Activated B cell treated with CpG ODN at 0.5 μM for 24 hours (primary cell): ENCODE measurements around the gene FBN2. TPM values are rescaled to one million over a fixed set of nuclear protein-coding genes. Genes with fewer than 3 reads are reported as not detected.

Source experiments
- ATAC-seq: fragments of 200-7000 bp; cut with Tn5 transposase; one replicate; pipeline ENCODE4 v1.10.0; 2021; ENCODE audit warnings: low read depth, mild to moderate bottlenecking, moderate library complexity
- CTCF ChIA-PET: fragments of 350-600 bp; sonication (Branson Sonifier 250); formaldehyde crosslinking; loops from one replicate; lab custom pipeline; 2021; ENCODE audit warnings: antibody characterized with exemption; lab: Charles Lee
- POLR2A ChIA-PET: fragments of 350-600 bp; sonication (Branson Sonifier 250); formaldehyde crosslinking; loops from one replicate; lab custom pipeline; 2021; ENCODE audit warnings: antibody characterized with exemption; lab: Charles Lee
- DNase-seq: peaks from one replicate; pipeline ENCODE4 v3.0.0; 2022
- H3K27ac Mint-ChIP-seq: one replicate; pipeline ENCODE4 v1.8.0; 2020; ENCODE audit warnings: mixed read lengths
- H3K27me3 Mint-ChIP-seq: one replicate; pipeline ENCODE4 v1.8.0; 2021; ENCODE audit warnings: mixed read lengths
- H3K36me3 Mint-ChIP-seq: one replicate; pipeline ENCODE4 v1.8.0; 2021; ENCODE audit warnings: low read depth, mixed read lengths
- H3K4me1 Mint-ChIP-seq: one replicate; pipeline ENCODE4 v1.8.0; 2021; ENCODE audit warnings: mixed read lengths
- H3K4me3 Mint-ChIP-seq: one replicate; pipeline ENCODE4 v1.8.0; 2020; ENCODE audit warnings: mild to moderate bottlenecking, mixed read lengths
- H3K9me3 Mint-ChIP-seq: one replicate; pipeline ENCODE4 v1.8.0; 2020; ENCODE audit warnings: mixed read lengths
- CTCF ChIP-seq: fragments of 200-600 bp; IDR thresholded peaks from one replicate; pipeline ENCODE4 v1.8.0; 2022; ENCODE audit warnings: antibody characterized with exemption, mild to moderate bottlenecking
- intact Hi-C: fragments of 100-400 bp; cut with micrococcal nuclease; formaldehyde crosslinking; loops from one replicate; pipeline ENCODE4 v1.15.1; 2024
- total RNA-seq: library from RNA; stranded (reverse); gene quantifications from 2 replicates; pipeline ENCODE4 v1.2.3, GENCODE V29; 2022

The FBN2 gene
- total RNA-seq, 1 donor from 2014 or later = not detected

- ATAC-seq = no peak
- POLR2A ChIA-PET = no interaction called here
Observed at GRCh38 chr5:128380337-128380736, 157.7 kb downstream of the FBN2 start.

GRCh38 chr5:128378632-128379031, 159.4 kb downstream of the FBN2 start:
- Mint-ChIP-seq H3K36me3 (no peaks in the 10 kb centered on the region), H3K27ac (no peak overlapping the region), H3K9me3 (no peaks in the 10 kb centered on the region), H3K4me1 (no peaks in the 10 kb centered on the region), H3K4me3 (no peak overlapping the region), H3K27me3 (no peaks in the 10 kb centered on the region)
- TF ChIP-seq CTCF = no peak
- intact Hi-C loops = no loop called here
- DNase-seq (no peak), ATAC-seq (no peak)
- CTCF ChIA-PET = no interaction called here
- POLR2A ChIA-PET = no interaction called here

More at GRCh38 chr5:128380337-128380736, 157.7 kb downstream of the FBN2 start:
- Mint-ChIP-seq H3K27me3 (no peaks in the 10 kb centered on the region), H3K36me3 (no peaks in the 10 kb centered on the region), H3K9me3 (no peaks in the 10 kb centered on the region), H3K4me3 (no peak overlapping the region), H3K4me1 (no peaks in the 10 kb centered on the region), H3K27ac (no peak overlapping the region)
- CTCF ChIA-PET = no interaction called here
- DNase-seq = no peak
- TF ChIP-seq CTCF = no peak
- intact Hi-C loops = no loop called here

GRCh38 chr5:128378196-128378595, 159.8 kb downstream of the FBN2 start:
- ATAC-seq (no peak), DNase-seq (no peak)
- Mint-ChIP-seq H3K4me1 (no peaks in the 10 kb centered on the region), H3K4me3 (no peak overlapping the region), H3K27me3 (no peaks in the 10 kb centered on the region), H3K9me3 (no peaks in the 10 kb centered on the region), H3K27ac (no peak overlapping the region), H3K36me3 (no peaks in the 10 kb centered on the region)
- TF ChIP-seq CTCF = no peak
- POLR2A ChIA-PET = no interaction called here
- CTCF ChIA-PET = no interaction called here
- intact Hi-C loops = no loop called here

GRCh38 chr5:128376577-128376976, 161.5 kb downstream of the FBN2 start:
- DNase-seq = no peak
- Mint-ChIP-seq H3K36me3 (no peaks in the 10 kb centered on the region), H3K27ac (no peak overlapping the region), H3K27me3 (no peaks in the 10 kb centered on the region), H3K4me1 (no peaks in the 10 kb centered on the region), H3K4me3 (no peak overlapping the region), H3K9me3 (no peaks in the 10 kb centered on the region)
- ChIA-PET CTCF (no interaction called here), POLR2A (no interaction called here)
- intact Hi-C loops = no loop called here
- ATAC-seq = no peak
- no peak for TF ChIP-seq CTCF

- no peak for TF ChIP-seq CTCF
- no peak overlapping the region for H3K4me3 Mint-ChIP-seq
Observed at GRCh38 chr5:128366147-128366546, 171.9 kb downstream of the FBN2 start.

More at GRCh38 chr5:128366147-128366546, 171.9 kb downstream of the FBN2 start:
- CTCF ChIA-PET = no interaction called here
- intact Hi-C loops = no loop called here
- ATAC-seq = no peak
- Mint-ChIP-seq H3K4me1 (no peaks in the 10 kb centered on the region), H3K9me3 (no peaks in the 10 kb centered on the region), H3K36me3 (no peaks in the 10 kb centered on the region), H3K27ac (no peak overlapping the region), H3K27me3 (no peaks in the 10 kb centered on the region)
- POLR2A ChIA-PET = no interaction called here
- DNase-seq = no peak
